Measurements from ENCODE around the gene TSPAN1. TPM values are rescaled to one million over a fixed set of nuclear protein-coding genes. Genes with fewer than 3 reads are reported as not detected.

TSPAN1 gene
- total RNA-seq, 1 donor from 2014 or later: 68.9 TPM

- no peak for TF ChIP-seq CTCF (IDR thresholded peaks at IDR 0.05)
- Histone ChIP-seq H3K4me3 (peak overlapping the region; percentile 59), H3K4me1 (peaks cover 55% of the 10 kb centered on the region), H3K36me3 (no peaks in the 10 kb centered on the region), H3K9me3 (no peaks in the 10 kb centered on the region), H3K27me3 (ENCODE audit: low read depth) (peaks cover 9% of the 10 kb centered on the region), H3K27ac (peak overlapping the region; percentile 84)
- intact Hi-C loops (cut with DNase I): no loop called here
- ATAC-seq (peak; percentile 56 to 71), DNase-seq (peak; percentile 78)
Measured at GRCh38 chr1:46166521-46167462, 8.1 kb upstream of the TSPAN1 start.

- Histone ChIP-seq H3K27ac (no peak overlapping the region), H3K4me3 (no peak overlapping the region), H3K4me1 (peaks cover 72% of the 10 kb centered on the region), H3K9me3 (no peaks in the 10 kb centered on the region), H3K36me3 (no peaks in the 10 kb centered on the region), H3K27me3 (ENCODE audit: low read depth) (peaks cover 9% of the 10 kb centered on the region)
- intact Hi-C loops (cut with DNase I): no loop called here
- TF ChIP-seq CTCF (IDR thresholded peaks at IDR 0.05): no peak
- ATAC-seq (no peak), DNase-seq (no peak)
Measured at GRCh38 chr1:46168477-46168876, 6.4 kb upstream of the TSPAN1 start.

GRCh38 chr1:46169811-46170454 lies 5.0 kb upstream of the TSPAN1 start:
- DNase-seq: no peak
- Histone ChIP-seq H3K9me3 (no peaks in the 10 kb centered on the region), H3K4me1 (peaks cover 86% of the 10 kb centered on the region), H3K36me3 (no peaks in the 10 kb centered on the region), H3K4me3 (no peak overlapping the region), H3K27ac (no peak overlapping the region), H3K27me3 (ENCODE audit: low read depth) (peaks cover 9% of the 10 kb centered on the region)
- intact Hi-C loops (cut with DNase I): no loop called here
- no peak for TF ChIP-seq CTCF (IDR thresholded peaks at IDR 0.05)
- no peak for ATAC-seq

GRCh38 chr1:46171351-46171750 lies 3.5 kb upstream of the TSPAN1 start:
- ATAC-seq: peak; percentile 36 to 38
- H3K4me3 ChIP-seq: no peak overlapping the region
- H3K27me3 ChIP-seq (ENCODE audit: low read depth): peaks cover 5% of the 10 kb centered on the region
- intact Hi-C loops (cut with DNase I): no loop called here
- TF ChIP-seq CTCF (IDR thresholded peaks at IDR 0.05): no peak
- H3K9me3 ChIP-seq: no peaks in the 10 kb centered on the region
- H3K4me1 ChIP-seq: peaks cover 84% of the 10 kb centered on the region
- no peaks in the 10 kb centered on the region for H3K36me3 ChIP-seq
- DNase-seq: peak; percentile 60
- peak overlapping the region; percentile 77 for H3K27ac ChIP-seq

DNA sequence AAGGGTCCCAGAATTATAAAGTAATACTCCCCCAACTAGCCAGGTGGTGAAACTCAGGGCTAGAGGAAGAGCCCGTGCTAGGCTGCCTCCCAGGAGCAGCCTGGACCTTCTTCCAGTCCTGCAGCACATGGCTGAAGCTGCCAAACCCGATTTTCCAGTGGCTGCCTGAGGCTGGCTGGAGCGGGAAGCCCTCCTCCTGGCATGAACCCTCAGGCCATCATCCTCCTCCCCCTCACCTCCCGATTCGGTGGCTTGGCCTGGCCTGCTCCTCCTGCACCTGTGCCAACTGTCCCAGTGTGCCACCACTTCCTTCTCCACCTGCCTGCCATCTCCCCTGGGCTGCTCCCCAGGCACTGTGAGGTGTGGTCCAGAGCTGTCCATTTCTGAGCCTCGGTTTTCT lies 3.0 kb upstream of the TSPAN1 start:
- no peaks in the 10 kb centered on the region for H3K36me3 ChIP-seq
- no peaks in the 10 kb centered on the region for H3K9me3 ChIP-seq
- peak; percentile 84 for DNase-seq
- H3K27ac ChIP-seq: peak overlapping the region; percentile 77
- H3K4me1 ChIP-seq: peaks cover 79% of the 10 kb centered on the region
- no peak overlapping the region for H3K4me3 ChIP-seq
- intact Hi-C loops (cut with DNase I): no loop called here
- peak; percentile 55 to 60 for ATAC-seq
- H3K27me3 ChIP-seq (ENCODE audit: low read depth): peaks cover 3% of the 10 kb centered on the region
- no peak for TF ChIP-seq CTCF (IDR thresholded peaks at IDR 0.05)

Measured in lower lobe of right lung (tissue), 2 donors.